GM19240 (cell line): Measurements from ENCODE around the gene PHLPP2.
"Not testable (repeated sequence)": the region's sequence is repeated elsewhere in the genome, so short reads cannot be mapped to it uniquely, and the experiment has no call there.

Source experiments
- DNase-seq: peaks from one replicate; pipeline ENCODE4 v3.0.0; 2011; ENCODE audit warnings: low spot score; ENCODE audit not compliant: insufficient read length

The PHLPP2 gene

GRCh38 chr16:71721066-71721740 is 3.3 kb downstream of the PHLPP2 start:
- DNase-seq: no peak

- DNase-seq: no peak
Measured at GRCh38 chr16:71712501-71712900, 12.0 kb downstream of the PHLPP2 start.

- DNase-seq: no peak
Measured at GRCh38 chr16:71711789-71712188, 12.7 kb downstream of the PHLPP2 start.

GRCh38 chr16:71709229-71709781 is 15.2 kb downstream of the PHLPP2 start:
- DNase-seq: no peak

GRCh38 chr16:71708696-71709095 is 15.8 kb downstream of the PHLPP2 start:
- DNase-seq: no peak

GRCh38 chr16:71707199-71707598 is 17.3 kb downstream of the PHLPP2 start:
- no peak for DNase-seq

GRCh38 chr16:71706046-71706445 is 18.5 kb downstream of the PHLPP2 start:
- no peak for DNase-seq

- no peak for DNase-seq
Measured at GRCh38 chr16:71703333-71703732, 21.2 kb downstream of the PHLPP2 start.

GRCh38 chr16:71700831-71701230 is 23.7 kb downstream of the PHLPP2 start:
- no peak for DNase-seq

GRCh38 chr16:71698491-71698890 is 26.0 kb downstream of the PHLPP2 start:
- DNase-seq: no peak

GRCh38 chr16:71693164-71693563 is 31.3 kb downstream of the PHLPP2 start:
- DNase-seq: no peak

- no peak for DNase-seq
Measured at GRCh38 chr16:71689901-71690300, 34.6 kb downstream of the PHLPP2 start.

GRCh38 chr16:71687861-71688260 is 36.6 kb downstream of the PHLPP2 start:
- DNase-seq: no peak

GRCh38 chr16:71684280-71684679 is 40.2 kb downstream of the PHLPP2 start:
- not testable (repeated sequence) for DNase-seq

GRCh38 chr16:71681360-71681759 is 43.1 kb downstream of the PHLPP2 start:
- no peak for DNase-seq

GRCh38 chr16:71676236-71676635 is 48.3 kb downstream of the PHLPP2 start:
- DNase-seq: no peak

- DNase-seq: no peak
Measured at GRCh38 chr16:71675380-71675779, 49.1 kb downstream of the PHLPP2 start.

GRCh38 chr16:71674229-71674628 is 50.3 kb downstream of the PHLPP2 start:
- DNase-seq: no peak

- DNase-seq: no peak
Measured at GRCh38 chr16:71673582-71673973, 50.9 kb downstream of the PHLPP2 start.

- no peak for DNase-seq
Measured at GRCh38 chr16:71672803-71673581, 51.5 kb downstream of the PHLPP2 start.

GRCh38 chr16:71672125-71672524 is 52.4 kb downstream of the PHLPP2 start:
- DNase-seq: no peak

GRCh38 chr16:71671165-71671564 is 53.3 kb downstream of the PHLPP2 start:
- no peak for DNase-seq

GRCh38 chr16:71670537-71670936 is 54.0 kb downstream of the PHLPP2 start:
- DNase-seq: no peak
